Common myeloid progenitor, CD34-positive (primary cell): Measurements from ENCODE around the gene AP1M2.
"Not testable (repeated sequence)": the region's sequence is repeated elsewhere in the genome, so short reads cannot be mapped to it uniquely, and the experiment has no call there.

Source experiments
- CTCF ChIA-PET: fragments of 350-600 bp; sonication (Branson Sonifier 250); formaldehyde crosslinking; loops from one replicate; lab custom pipeline; 2021; ENCODE audit warnings: antibody characterized with exemption; lab: Charles Lee
- POLR2A ChIA-PET: fragments of 350-600 bp; sonication (Branson Sonifier 250); formaldehyde crosslinking; loops from one replicate; lab custom pipeline; 2021; ENCODE audit warnings: antibody characterized with exemption; lab: Charles Lee
- DNase-seq, 3 donors: peaks; one replicate each; pipeline versions ENCODE4 v3.0.0 to v3.0.0-alpha.2; 2013
- H3K27ac ChIP-seq, 2 experiments: 1 replicate in 1 of 2; 2 replicates in 1 of 2; pipeline ENCODE4 v1.7.0; 2013; ENCODE audit warnings: inconsistent platforms in 2 of 2, low read length in 2 of 2, mild to moderate bottlenecking in 2 of 2, low read depth in 1 of 2, moderate library complexity in 1 of 2; ENCODE audit not compliant: severe bottlenecking in 2 of 2, insufficient read depth in 1 of 2, poor library complexity in 1 of 2
- H3K27me3 ChIP-seq, 5 experiments: replicated peaks in 2 of 5; 1 replicate in 3 of 5; 2 replicates in 2 of 5; pipeline versions ENCODE4 v1.6.1 to v1.7.0; 2013; ENCODE audit warnings: low read length in 4 of 5, mild to moderate bottlenecking in 2 of 5, moderate library complexity in 2 of 5, inconsistent platforms in 1 of 5; ENCODE audit not compliant: insufficient read depth in 5 of 5, control insufficient read depth in 4 of 5
- H3K36me3 ChIP-seq, 4 experiments: 1 replicate in 2 of 4; 2 replicates in 2 of 4; pipeline versions ENCODE4 v1.6.1 to v1.7.0; 2013; ENCODE audit warnings: low read length in 3 of 4, control low read depth in 1 of 4, mild to moderate bottlenecking in 1 of 4; ENCODE audit not compliant: control insufficient read depth in 4 of 4, insufficient read depth in 4 of 4
- H3K4me1 ChIP-seq, 4 experiments: 1 replicate in 3 of 4; 2 replicates in 1 of 4; pipeline versions ENCODE4 v1.6.1 to v1.7.1; 2013; ENCODE audit warnings: low read length in 3 of 4, mild to moderate bottlenecking in 3 of 4, control low read depth in 1 of 4, inconsistent platforms in 1 of 4, moderate library complexity in 1 of 4; ENCODE audit not compliant: control insufficient read depth in 4 of 4, insufficient read depth in 4 of 4; ENCODE audit errors: control extremely low read depth in 1 of 4
- H3K4me3 ChIP-seq, 7 experiments: 1 replicate in 4 of 7; 2 replicates in 3 of 7; pipeline versions ENCODE4 v1.5.1 to v1.7.0; 2013; ENCODE audit warnings: mild to moderate bottlenecking in 7 of 7, low read length in 6 of 7, moderate library complexity in 6 of 7, inconsistent platforms in 2 of 7, low read depth in 2 of 7, control low read depth in 1 of 7; ENCODE audit not compliant: insufficient read depth in 4 of 7, control insufficient read depth in 1 of 7; ENCODE audit errors: extremely low read depth in 1 of 7
- H3K9me3 ChIP-seq, 5 experiments: 1 replicate in 4 of 5; 2 replicates in 1 of 5; pipeline versions ENCODE4 v1.6.1 to v1.7.1; 2013; ENCODE audit warnings: low read length in 4 of 5, mild to moderate bottlenecking in 2 of 5, inconsistent platforms in 1 of 5, low read depth in 1 of 5, moderate library complexity in 1 of 5; ENCODE audit not compliant: control insufficient read depth in 4 of 5, insufficient read depth in 2 of 5; ENCODE audit errors: control extremely low read depth in 1 of 5
- WGBS: methylation state at CpG from one replicate; pipeline ENCODE4 v1.1.5; 2013; ENCODE audit not compliant: insufficient coverage; 5-methylcytosine and 5-hydroxymethylcytosine counted together

Gene AP1M2

GRCh38 chr19:10551006-10551405, 36.1 kb downstream of the AP1M2 start:
- H3K9me3 ChIP-seq, H3K27me3 ChIP-seq, DNase-seq, H3K4me3 ChIP-seq, H3K27ac ChIP-seq, POLR2A ChIA-PET: not testable (repeated sequence)
- H3K4me1 ChIP-seq, result peaks cover 3 to 56% (median 52%) of the 10 kb centered on the region in 4 experiments
- H3K36me3 ChIP-seq, result peaks cover 8 to 69% (median 49%) of the 10 kb centered on the region in 4 experiments
- CTCF ChIA-PET, result interaction anchor here (0.9 to 5.5 kb wide), 3 partner anchors 9 to 78 kb away, joined by 3 to 37 read pairs (median 35); no protein-coding TSS in a partner anchor
- 98% methylated on average over 7 of the region's 9 CpGs for WGBS

GRCh38 chr19:10550336-10550735, 36.8 kb downstream of the AP1M2 start:
- H3K27ac ChIP-seq, result no peak overlapping the region
- no peak overlapping the region for H3K4me3 ChIP-seq
- no peaks in the 10 kb centered on the region for H3K9me3 ChIP-seq
- WGBS, result 100% methylated on average over 2 of the region's 6 CpGs
- H3K4me1 ChIP-seq, result peaks cover 0 to 49% (median 46%) of the 10 kb centered on the region in 4 experiments
- no peaks in the 10 kb centered on the region for H3K27me3 ChIP-seq
- ChIA-PET POLR2A (no interaction called here), CTCF (interaction anchor here (5.5 kb wide), 1 partner anchor 40 kb away, joined by 37 read pairs; no protein-coding TSS in a partner anchor)
- DNase-seq, result no peak
- H3K36me3 ChIP-seq, result peaks cover 8 to 66% (median 44%) of the 10 kb centered on the region in 4 experiments

GRCh38 chr19:10549733-10550132, 37.4 kb downstream of the AP1M2 start:
- ChIA-PET POLR2A (no interaction called here), CTCF (no interaction called here)
- no peak for DNase-seq
- 95% methylated on average over 6 of the region's 7 CpGs for WGBS
- H3K27ac ChIP-seq, result no peak overlapping the region
- no peaks in the 10 kb centered on the region for H3K27me3 ChIP-seq
- H3K4me3 ChIP-seq, result no peak overlapping the region
- H3K9me3 ChIP-seq, result no peaks in the 10 kb centered on the region
- peaks cover 0 to 49% (median 44%) of the 10 kb centered on the region in 4 experiments for H3K4me1 ChIP-seq
- H3K36me3 ChIP-seq, result peaks cover 8 to 59% (median 40%) of the 10 kb centered on the region in 4 experiments

- no peak for DNase-seq
- 97% methylated on average over 16 of the region's 18 CpGs for WGBS
- ChIA-PET POLR2A (no interaction called here), CTCF (interaction anchor here (0.9 to 2.0 kb wide), 3 partner anchors 10 to 97 kb away, joined by 3 to 6 read pairs (median 4); no protein-coding TSS in a partner anchor)
- Histone ChIP-seq H3K4me1 (peaks cover 0 to 46% (median 43%) of the 10 kb centered on the region in 4 experiments), H3K9me3 (no peaks in the 10 kb centered on the region), H3K27me3 (no peaks in the 10 kb centered on the region), H3K27ac (no peak overlapping the region), H3K36me3 (peaks cover 8 to 56% (median 40%) of the 10 kb centered on the region in 4 experiments), H3K4me3 (no peak overlapping the region)
Measured at GRCh38 chr19:10548746-10549276, 38.3 kb downstream of the AP1M2 start.

- ChIA-PET CTCF (interaction anchor here (1.5 to 2.0 kb wide), 2 partner anchors 9 to 12 kb away, joined by 3 to 6 read pairs; no protein-coding TSS in a partner anchor), POLR2A (no interaction called here)
- H3K4me1 ChIP-seq, result peaks cover 0 to 34% (median 31%) of the 10 kb centered on the region in 4 experiments
- no peak for DNase-seq
- no peaks in the 10 kb centered on the region for H3K27me3 ChIP-seq
- WGBS, result 97% methylated on average over 17 of the region's 17 CpGs
- peaks cover 8 to 40% (median 26%) of the 10 kb centered on the region in 4 experiments for H3K36me3 ChIP-seq
- H3K4me3 ChIP-seq, result no peak overlapping the region
- H3K9me3 ChIP-seq, result no peaks in the 10 kb centered on the region
- H3K27ac ChIP-seq, result no peak overlapping the region
Measured at GRCh38 chr19:10546817-10547216, 40.3 kb downstream of the AP1M2 start.

- CTCF ChIA-PET, result interaction anchor here (1.1 kb wide), 1 partner anchor 100 kb away, joined by 3 read pairs; no protein-coding TSS in a partner anchor
- 58% methylated on average over 18 of the region's 23 CpGs for WGBS
Measured at GRCh38 chr19:10544753-10545251, 42.3 kb downstream of the AP1M2 start.

More at GRCh38 chr19:10544753-10545251, 42.3 kb downstream of the AP1M2 start:
- Histone ChIP-seq H3K27me3 (no peaks in the 10 kb centered on the region), H3K36me3 (peaks cover 5 to 29% (median 21%) of the 10 kb centered on the region in 4 experiments), H3K9me3 (no peaks in the 10 kb centered on the region), H3K4me1 (peaks cover 0 to 26% (median 22%) of the 10 kb centered on the region in 4 experiments), H3K27ac (peak overlapping the region in 1 of 2 experiments; percentile 84), H3K4me3 (peak overlapping the region in 6 of 7 experiments; percentile 76 to 95 (median 88))
- POLR2A ChIA-PET, result interaction anchor here (2.8 kb wide), 1 partner anchor 9 kb away, joined by 18 read pairs; no protein-coding TSS in a partner anchor
- peak in 2 of 3 donors; percentile 52 to 60 for DNase-seq
